OCI-LY1 (cell line): ENCODE data around the gene PTPA.

Experiments used
- H2AFZ ChIP-seq: fragments of 200-600 bp; sonication (generic), shearing (Covaris generic); 2 replicates; pipeline ENCODE4 v1.6.0; 2014; ENCODE audit warnings: antibody characterized with exemption, mild to moderate bottlenecking, low read length
- H3F3A ChIP-seq: fragments of 200-600 bp; sonication (generic), shearing (Covaris generic); 2 replicates; pipeline ENCODE4 v1.6.0; 2014; ENCODE audit warnings: mild to moderate bottlenecking, antibody characterized with exemption, low read length, moderate library complexity; ENCODE audit not compliant: insufficient read depth
- H3K27ac ChIP-seq: fragments of 200-600 bp; sonication (generic); 2 replicates; pipeline ENCODE4 v1.5.1; 2014; ENCODE audit warnings: low read length, mixed run types, mild to moderate bottlenecking, low read depth; ENCODE audit not compliant: poor library complexity, severe bottlenecking
- H3K27me3 ChIP-seq: fragments of 200-600 bp; sonication (generic); 2 replicates; pipeline ENCODE4 v1.6.0; 2014; ENCODE audit warnings: antibody characterized with exemption, mild to moderate bottlenecking, low read length, moderate library complexity; ENCODE audit not compliant: insufficient read depth
- H3K36me3 ChIP-seq: fragments of 200-600 bp; sonication (generic); 2 replicates; pipeline ENCODE4 v1.6.1; 2014; ENCODE audit warnings: mild to moderate bottlenecking, antibody characterized with exemption, low read length, moderate library complexity, mixed read lengths; ENCODE audit not compliant: insufficient read depth
- H3K4me1 ChIP-seq: fragments of 200-600 bp; sonication (generic); 2 replicates; pipeline ENCODE4 v1.5.1; 2014; ENCODE audit warnings: mild to moderate bottlenecking, low read length, moderate library complexity; ENCODE audit not compliant: insufficient read depth, severe bottlenecking
- H3K4me2 ChIP-seq: fragments of 200-600 bp; sonication (generic), shearing (Covaris generic); 2 replicates; pipeline ENCODE4 v1.6.1; 2014; ENCODE audit warnings: low read length
- H3K4me3 ChIP-seq: fragments of 200-600 bp; sonication (generic); 2 replicates; pipeline ENCODE4 v1.5.1; 2014; ENCODE audit warnings: low read length, low read depth, mild to moderate bottlenecking, mixed read lengths; ENCODE audit not compliant: poor library complexity, severe bottlenecking
- H3K79me2 ChIP-seq: fragments of 200-600 bp; shearing (Covaris generic); 2 replicates; pipeline ENCODE4 v1.6.1; 2016; ENCODE audit warnings: mixed run types, low read length, mixed read lengths; ENCODE audit not compliant: insufficient read depth
- H3K9ac ChIP-seq: fragments of 200-600 bp; sonication (generic), shearing (Covaris generic); 2 replicates; pipeline ENCODE4 v1.6.1; 2014; ENCODE audit warnings: mild to moderate bottlenecking, low read length, mixed read lengths
- H3K9me2 ChIP-seq: fragments of 200-600 bp; sonication (generic), shearing (Covaris generic); 2 replicates; pipeline ENCODE4 v1.6.1; 2014; ENCODE audit warnings: low read depth, mild to moderate bottlenecking, low read length, mixed read lengths
- H3K9me3 ChIP-seq: fragments of 200-600 bp; shearing (Covaris generic); 2 replicates; pipeline ENCODE4 v1.6.1; 2014; ENCODE audit warnings: low read length, mixed read lengths
- H4K20me1 ChIP-seq: fragments of 200-600 bp; sonication (generic), shearing (Covaris generic); 2 replicates; pipeline ENCODE4 v1.6.0; 2016; ENCODE audit warnings: mild to moderate bottlenecking, low read length; ENCODE audit not compliant: insufficient read depth
- EZH2 ChIP-seq: fragments of 200-600 bp; sonication (generic), shearing (Covaris generic); IDR thresholded peaks from 2 replicates; pipeline ENCODE4 v1.8.0; 2017; ENCODE audit warnings: borderline replicate concordance, mixed run types, mild to moderate bottlenecking, antibody characterized with exemption, low read length, moderate library complexity, mixed read lengths
- TF ChIP-seq, protein P1 (sequence below): fragments of 200-600 bp; sonication (generic), shearing (Covaris generic); IDR thresholded peaks from 2 replicates; pipeline ENCODE4 v1.5.1; 2017; ENCODE audit warnings: mild to moderate bottlenecking, antibody characterized with exemption, low read length, moderate library complexity, mixed read lengths

The PTPA gene

GRCh38 chr9:129124506-129125069 is 13.4 kb downstream of the PTPA start:
- Histone ChIP-seq H3K27me3 (no peaks in the 10 kb centered on the region), H3K27ac (no peak overlapping the region), H2AFZ (no peak overlapping the region), H3K9me2 (no peaks in the 10 kb centered on the region), H3K36me3 (peaks cover 57% of the 10 kb centered on the region), H3K4me2 (no peak overlapping the region), H3K9ac (no peak overlapping the region), H3K4me3 (no peak overlapping the region), H4K20me1 (no peaks in the 10 kb centered on the region), H3K4me1 (no peaks in the 10 kb centered on the region), H3F3A (no peaks in the 10 kb centered on the region), H3K79me2 (no peaks in the 10 kb centered on the region), H3K9me3 (no peaks in the 10 kb centered on the region)
- TF ChIP-seq, protein P1, sequence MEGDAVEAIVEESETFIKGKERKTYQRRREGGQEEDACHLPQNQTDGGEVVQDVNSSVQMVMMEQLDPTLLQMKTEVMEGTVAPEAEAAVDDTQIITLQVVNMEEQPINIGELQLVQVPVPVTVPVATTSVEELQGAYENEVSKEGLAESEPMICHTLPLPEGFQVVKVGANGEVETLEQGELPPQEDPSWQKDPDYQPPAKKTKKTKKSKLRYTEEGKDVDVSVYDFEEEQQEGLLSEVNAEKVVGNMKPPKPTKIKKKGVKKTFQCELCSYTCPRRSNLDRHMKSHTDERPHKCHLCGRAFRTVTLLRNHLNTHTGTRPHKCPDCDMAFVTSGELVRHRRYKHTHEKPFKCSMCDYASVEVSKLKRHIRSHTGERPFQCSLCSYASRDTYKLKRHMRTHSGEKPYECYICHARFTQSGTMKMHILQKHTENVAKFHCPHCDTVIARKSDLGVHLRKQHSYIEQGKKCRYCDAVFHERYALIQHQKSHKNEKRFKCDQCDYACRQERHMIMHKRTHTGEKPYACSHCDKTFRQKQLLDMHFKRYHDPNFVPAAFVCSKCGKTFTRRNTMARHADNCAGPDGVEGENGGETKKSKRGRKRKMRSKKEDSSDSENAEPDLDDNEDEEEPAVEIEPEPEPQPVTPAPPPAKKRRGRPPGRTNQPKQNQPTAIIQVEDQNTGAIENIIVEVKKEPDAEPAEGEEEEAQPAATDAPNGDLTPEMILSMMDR, result no peak
- no peak for TF ChIP-seq EZH2

GRCh38 chr9:129125478-129125877 is 14.3 kb downstream of the PTPA start:
- H3F3A ChIP-seq, result no peaks in the 10 kb centered on the region
- H3K27me3 ChIP-seq, result no peaks in the 10 kb centered on the region
- no peaks in the 10 kb centered on the region for H3K79me2 ChIP-seq
- no peaks in the 10 kb centered on the region for H4K20me1 ChIP-seq
- H3K9me3 ChIP-seq, result no peaks in the 10 kb centered on the region
- H3K9ac ChIP-seq, result no peak overlapping the region
- no peak overlapping the region for H3K4me3 ChIP-seq
- no peaks in the 10 kb centered on the region for H3K4me1 ChIP-seq
- H3K27ac ChIP-seq, result no peak overlapping the region
- peaks cover 66% of the 10 kb centered on the region for H3K36me3 ChIP-seq
- no peaks in the 10 kb centered on the region for H3K9me2 ChIP-seq
- no peak overlapping the region for H2AFZ ChIP-seq
- no peak overlapping the region for H3K4me2 ChIP-seq
- TF ChIP-seq, protein P1, result no peak
- no peak for TF ChIP-seq EZH2

DNA sequence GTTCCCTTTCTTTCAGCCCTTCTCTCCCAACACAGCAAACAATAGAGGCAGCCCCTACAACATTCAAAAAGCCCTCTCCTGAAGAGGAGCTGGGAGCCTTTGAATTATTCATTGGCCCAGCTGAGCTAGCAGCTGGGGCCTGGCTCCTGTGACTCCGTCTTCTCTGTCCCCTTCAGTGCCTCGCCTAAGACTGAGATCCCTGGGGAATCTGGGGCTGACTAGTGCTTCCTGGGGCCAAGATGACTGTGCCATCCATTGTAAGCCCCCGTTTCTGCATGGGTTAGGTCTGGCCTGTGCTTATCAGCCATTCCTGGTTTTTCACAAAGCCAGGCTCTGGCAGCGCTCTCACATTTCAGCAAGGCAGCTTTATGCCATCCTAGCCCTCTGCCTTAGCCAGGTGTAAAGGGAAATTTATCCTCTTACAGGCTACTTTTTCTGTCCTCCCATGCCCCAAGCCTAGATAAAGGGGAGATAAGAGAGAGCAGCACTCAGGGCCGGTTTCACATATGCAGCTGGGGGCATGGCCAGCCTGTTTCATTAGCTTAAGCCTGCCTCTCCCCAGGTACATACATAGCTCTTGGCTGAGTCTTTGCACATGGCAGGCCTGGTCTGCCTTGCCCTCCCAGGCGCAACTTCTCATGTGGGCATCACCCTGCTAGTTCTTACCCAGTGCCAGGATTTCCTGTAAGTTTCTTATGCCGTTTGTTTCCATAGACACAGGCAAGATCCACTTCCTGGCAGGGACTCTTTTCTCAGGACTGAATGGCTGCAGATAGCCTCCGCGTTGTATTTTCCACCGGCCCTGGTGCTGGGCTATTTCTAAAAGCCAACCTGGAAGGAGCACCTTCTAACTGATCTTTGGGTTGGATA is 15.8 kb downstream of the PTPA start:
- H3K4me1 ChIP-seq, result peaks cover 8% of the 10 kb centered on the region
- H3K9ac ChIP-seq, result no peak overlapping the region
- H3F3A ChIP-seq, result no peaks in the 10 kb centered on the region
- no peak for TF ChIP-seq EZH2
- TF ChIP-seq, protein P1, result no peak
- no peaks in the 10 kb centered on the region for H3K9me3 ChIP-seq
- no peaks in the 10 kb centered on the region for H3K9me2 ChIP-seq
- H3K4me2 ChIP-seq, result no peak overlapping the region
- H2AFZ ChIP-seq, result no peak overlapping the region
- H3K27me3 ChIP-seq, result no peaks in the 10 kb centered on the region
- H3K27ac ChIP-seq, result no peak overlapping the region
- no peaks in the 10 kb centered on the region for H3K79me2 ChIP-seq
- peaks cover 64% of the 10 kb centered on the region for H3K36me3 ChIP-seq
- H3K4me3 ChIP-seq, result no peak overlapping the region
- H4K20me1 ChIP-seq, result no peaks in the 10 kb centered on the region
